ENCODE results near the gene SLC41A3.

SLC41A3 gene

GRCh38 chr3:126119976-126120375 lies 36.1 kb upstream of the SLC41A3 start:
- DNase-seq (ENCODE audit: low read depth in 3 of 3, low spot score in 1 of 3): no peak

GRCh38 chr3:126119008-126119675 lies 35.2 kb upstream of the SLC41A3 start:
- DNase-seq (ENCODE audit: low read depth in 3 of 3, low spot score in 1 of 3): no peak

GRCh38 chr3:126118591-126118990 lies 34.7 kb upstream of the SLC41A3 start:
- DNase-seq (ENCODE audit: low read depth in 3 of 3, low spot score in 1 of 3): no peak

GRCh38 chr3:126117786-126118185 lies 33.9 kb upstream of the SLC41A3 start:
- no peak for DNase-seq (ENCODE audit: low read depth in 3 of 3, low spot score in 1 of 3)

- no peak for DNase-seq (ENCODE audit: low read depth in 3 of 3, low spot score in 1 of 3)
These were observed 33.3 kb upstream of the SLC41A3 start for GRCh38 chr3:126117212-126117611.

GRCh38 chr3:126116526-126116925 lies 32.6 kb upstream of the SLC41A3 start:
- DNase-seq (ENCODE audit: low read depth in 3 of 3, low spot score in 1 of 3): no peak

- DNase-seq (ENCODE audit: low read depth in 3 of 3, low spot score in 1 of 3): no peak
These were observed 30.8 kb upstream of the SLC41A3 start for GRCh38 chr3:126114443-126115386.

GRCh38 chr3:126113733-126114442 lies 30.0 kb upstream of the SLC41A3 start:
- no peak for DNase-seq (ENCODE audit: low read depth in 3 of 3, low spot score in 1 of 3)

- no peak for DNase-seq (ENCODE audit: low read depth in 3 of 3, low spot score in 1 of 3)
These were observed 29.3 kb upstream of the SLC41A3 start for GRCh38 chr3:126113238-126113555.

- DNase-seq (ENCODE audit: low read depth in 3 of 3, low spot score in 1 of 3): no peak
These were observed 28.8 kb upstream of the SLC41A3 start for GRCh38 chr3:126112531-126113237.

- no peak for DNase-seq (ENCODE audit: low read depth in 3 of 3, low spot score in 1 of 3)
These were observed 27.9 kb upstream of the SLC41A3 start for GRCh38 chr3:126111566-126112475.

GRCh38 chr3:126111126-126111551 lies 27.2 kb upstream of the SLC41A3 start:
- no peak for DNase-seq (ENCODE audit: low read depth in 3 of 3, low spot score in 1 of 3)

- DNase-seq (ENCODE audit: low read depth in 3 of 3, low spot score in 1 of 3): no peak
These were observed 26.7 kb upstream of the SLC41A3 start for GRCh38 chr3:126110431-126111125.

- DNase-seq (ENCODE audit: low read depth in 3 of 3, low spot score in 1 of 3): no peak
These were observed 25.9 kb upstream of the SLC41A3 start for GRCh38 chr3:126109880-126110235.

- DNase-seq (ENCODE audit: low read depth in 3 of 3, low spot score in 1 of 3): no peak
These were observed 25.4 kb upstream of the SLC41A3 start for GRCh38 chr3:126109146-126109879.

- DNase-seq (ENCODE audit: low read depth in 3 of 3, low spot score in 1 of 3): no peak
These were observed 24.7 kb upstream of the SLC41A3 start for GRCh38 chr3:126108676-126109050.

- no peak for DNase-seq (ENCODE audit: low read depth in 3 of 3, low spot score in 1 of 3)
These were observed 24.2 kb upstream of the SLC41A3 start for GRCh38 chr3:126107957-126108675.

- no peak for DNase-seq (ENCODE audit: low read depth in 3 of 3, low spot score in 1 of 3)
These were observed 23.4 kb upstream of the SLC41A3 start for GRCh38 chr3:126107203-126107939.
